KMS-11 (cell line): ENCODE measurements around the gene LIPT1.
A peak's percentile ranks its signal among the peaks of the same experiment; 100 is the strongest.

Experiments used
- H2AFZ ChIP-seq: fragments of 200-600 bp; sonication (generic); 2 replicates; pipeline ENCODE4 v1.6.1; 2016; ENCODE audit warnings: antibody characterized with exemption, mixed run types, low read depth
- H3K27ac ChIP-seq: fragments of 200-600 bp; sonication (generic); 2 replicates; pipeline ENCODE4 v1.6.1; 2016; ENCODE audit warnings: mild to moderate bottlenecking, mixed run types
- H3K27me3 ChIP-seq: fragments of 200-600 bp; sonication (generic); 2 replicates; pipeline ENCODE4 v1.6.1; 2017; ENCODE audit warnings: mild to moderate bottlenecking, low read depth, mixed run types, moderate library complexity; ENCODE audit not compliant: insufficient read depth
- H3K36me3 ChIP-seq: fragments of 200-600 bp; sonication (generic); 2 replicates; pipeline ENCODE4 v1.6.1; 2017; ENCODE audit warnings: mild to moderate bottlenecking, mixed run types; ENCODE audit not compliant: insufficient read depth
- H3K4me1 ChIP-seq: fragments of 200-600 bp; sonication (generic); 2 replicates; pipeline ENCODE4 v1.6.1; 2016; ENCODE audit warnings: mild to moderate bottlenecking, low read depth, mixed run types; ENCODE audit not compliant: poor library complexity, severe bottlenecking
- H3K4me2 ChIP-seq: fragments of 200-600 bp; sonication (generic); 2 replicates; pipeline ENCODE4 v1.7.0; 2016; ENCODE audit warnings: mild to moderate bottlenecking, mixed run types
- H3K4me3 ChIP-seq: fragments of 200-600 bp; sonication (generic); IDR thresholded peaks from 2 replicates; pipeline ENCODE4 v1.6.1; 2017; ENCODE audit warnings: low read depth, low read length, mixed read lengths; ENCODE audit not compliant: insufficient read depth
- H3K79me2 ChIP-seq: fragments of 200-600 bp; sonication (generic); 2 replicates; pipeline ENCODE4 v1.6.1; 2016; ENCODE audit warnings: low read depth, mixed run types; ENCODE audit not compliant: insufficient read depth
- H3K9ac ChIP-seq: fragments of 200-600 bp; sonication (generic); 2 replicates; pipeline ENCODE4 v1.6.1; 2016; ENCODE audit warnings: mild to moderate bottlenecking, mixed run types
- H4K20me1 ChIP-seq: fragments of 200-600 bp; sonication (generic); 2 replicates; pipeline ENCODE4 v1.6.1; 2016; ENCODE audit warnings: mild to moderate bottlenecking, mixed run types; ENCODE audit not compliant: insufficient read depth
- TF ChIP-seq, protein P1 (sequence below): fragments of 200-600 bp; sonication (generic); conservative IDR thresholded peaks from 2 replicates; pipeline ENCODE4 v1.6.1; 2017; ENCODE audit warnings: low read depth, mild to moderate bottlenecking, antibody characterized with exemption, low read length, moderate library complexity, mixed read lengths

LIPT1 gene

DNA sequence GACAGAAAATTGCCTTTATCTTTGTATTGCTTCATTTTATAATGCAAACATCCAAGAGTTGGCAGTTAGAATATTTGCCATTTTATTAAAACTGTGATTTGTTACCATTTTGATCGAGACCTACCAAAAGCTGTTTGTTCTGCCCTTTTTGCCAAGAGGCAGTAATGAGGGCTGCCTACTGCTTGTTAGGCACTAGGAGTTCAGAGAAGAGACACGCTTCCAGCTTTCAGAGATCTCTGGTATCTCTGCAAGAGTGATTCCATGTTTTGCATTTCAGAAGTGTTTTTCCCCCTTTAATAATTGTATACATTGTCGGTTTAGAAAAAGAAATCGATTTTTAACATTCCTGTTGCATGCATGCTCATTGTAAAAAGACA is 26.8 kb downstream of the LIPT1 start:
- TF ChIP-seq, protein P1, sequence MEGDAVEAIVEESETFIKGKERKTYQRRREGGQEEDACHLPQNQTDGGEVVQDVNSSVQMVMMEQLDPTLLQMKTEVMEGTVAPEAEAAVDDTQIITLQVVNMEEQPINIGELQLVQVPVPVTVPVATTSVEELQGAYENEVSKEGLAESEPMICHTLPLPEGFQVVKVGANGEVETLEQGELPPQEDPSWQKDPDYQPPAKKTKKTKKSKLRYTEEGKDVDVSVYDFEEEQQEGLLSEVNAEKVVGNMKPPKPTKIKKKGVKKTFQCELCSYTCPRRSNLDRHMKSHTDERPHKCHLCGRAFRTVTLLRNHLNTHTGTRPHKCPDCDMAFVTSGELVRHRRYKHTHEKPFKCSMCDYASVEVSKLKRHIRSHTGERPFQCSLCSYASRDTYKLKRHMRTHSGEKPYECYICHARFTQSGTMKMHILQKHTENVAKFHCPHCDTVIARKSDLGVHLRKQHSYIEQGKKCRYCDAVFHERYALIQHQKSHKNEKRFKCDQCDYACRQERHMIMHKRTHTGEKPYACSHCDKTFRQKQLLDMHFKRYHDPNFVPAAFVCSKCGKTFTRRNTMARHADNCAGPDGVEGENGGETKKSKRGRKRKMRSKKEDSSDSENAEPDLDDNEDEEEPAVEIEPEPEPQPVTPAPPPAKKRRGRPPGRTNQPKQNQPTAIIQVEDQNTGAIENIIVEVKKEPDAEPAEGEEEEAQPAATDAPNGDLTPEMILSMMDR = no peak
- H4K20me1 ChIP-seq = no peaks in the 10 kb centered on the region
- H3K4me1 ChIP-seq = peaks cover 24% of the 10 kb centered on the region
- peaks cover 70% of the 10 kb centered on the region for H3K79me2 ChIP-seq
- H3K9ac ChIP-seq = peak overlapping the region; percentile 79
- H3K4me2 ChIP-seq = peak overlapping the region; percentile 100
- H2AFZ ChIP-seq = peak overlapping the region; percentile 84
- no peaks in the 10 kb centered on the region for H3K36me3 ChIP-seq
- peak overlapping the region; percentile 87 for H3K4me3 ChIP-seq
- H3K27me3 ChIP-seq = no peaks in the 10 kb centered on the region
- peak overlapping the region; percentile 40; the same call in 1 of the 2 replicates for H3K27ac ChIP-seq

DNA sequence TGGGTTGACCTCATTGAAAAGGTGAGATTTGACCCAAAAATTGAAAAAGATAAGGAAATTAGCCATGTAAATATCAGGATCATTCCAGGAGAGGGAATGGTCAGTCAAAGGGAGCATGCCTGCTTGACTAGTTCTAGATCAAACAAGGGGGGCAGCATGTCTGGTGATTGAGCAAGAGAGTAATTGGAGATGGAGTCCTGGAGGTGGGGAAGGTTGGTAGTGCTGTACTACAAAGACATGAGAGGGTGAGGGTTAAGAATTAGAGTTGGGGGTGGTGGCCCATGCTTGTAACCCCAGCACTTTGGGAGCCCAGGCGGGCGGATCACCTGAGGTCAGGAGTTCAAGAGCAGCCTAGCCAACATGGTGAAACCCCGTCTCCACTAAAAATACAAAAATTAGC is 28.3 kb downstream of the LIPT1 start:
- no peak overlapping the region for H3K9ac ChIP-seq
- H3K27me3 ChIP-seq = no peaks in the 10 kb centered on the region
- TF ChIP-seq, protein P1 = no peak
- H3K36me3 ChIP-seq = no peaks in the 10 kb centered on the region
- H3K4me1 ChIP-seq = peaks cover 24% of the 10 kb centered on the region
- peaks cover 70% of the 10 kb centered on the region for H3K79me2 ChIP-seq
- no peak overlapping the region for H3K27ac ChIP-seq
- H4K20me1 ChIP-seq = no peaks in the 10 kb centered on the region
- no peak overlapping the region for H3K4me2 ChIP-seq
- no peak overlapping the region for H2AFZ ChIP-seq
- no peak overlapping the region for H3K4me3 ChIP-seq

DNA sequence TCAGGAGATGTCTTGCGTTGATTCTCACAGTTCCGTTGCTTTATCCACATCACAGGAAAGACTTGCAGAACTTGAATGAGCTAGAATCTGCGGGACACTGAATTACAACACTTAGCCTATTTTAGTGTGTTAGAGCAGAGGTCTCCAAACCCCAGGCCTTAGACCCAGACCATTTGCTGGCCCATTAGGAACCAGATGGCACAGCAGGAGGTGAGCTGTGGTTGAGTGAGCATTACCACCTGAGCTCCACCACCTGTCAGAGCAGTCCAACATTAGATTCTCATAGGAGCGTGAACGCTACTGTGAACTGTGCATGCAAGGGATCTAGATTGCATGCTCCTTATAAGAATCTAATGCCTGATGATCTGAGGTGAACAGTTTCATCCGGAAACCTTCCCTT is 30.0 kb downstream of the LIPT1 start:
- Histone ChIP-seq H3K27me3 (no peaks in the 10 kb centered on the region), H3K9ac (no peak overlapping the region), H2AFZ (no peak overlapping the region), H3K4me1 (peaks cover 19% of the 10 kb centered on the region), H4K20me1 (no peaks in the 10 kb centered on the region), H3K27ac (no peak overlapping the region), H3K4me2 (no peak overlapping the region), H3K36me3 (no peaks in the 10 kb centered on the region), H3K79me2 (peaks cover 60% of the 10 kb centered on the region), H3K4me3 (no peak overlapping the region)
- TF ChIP-seq, protein P1 = no peak

DNA sequence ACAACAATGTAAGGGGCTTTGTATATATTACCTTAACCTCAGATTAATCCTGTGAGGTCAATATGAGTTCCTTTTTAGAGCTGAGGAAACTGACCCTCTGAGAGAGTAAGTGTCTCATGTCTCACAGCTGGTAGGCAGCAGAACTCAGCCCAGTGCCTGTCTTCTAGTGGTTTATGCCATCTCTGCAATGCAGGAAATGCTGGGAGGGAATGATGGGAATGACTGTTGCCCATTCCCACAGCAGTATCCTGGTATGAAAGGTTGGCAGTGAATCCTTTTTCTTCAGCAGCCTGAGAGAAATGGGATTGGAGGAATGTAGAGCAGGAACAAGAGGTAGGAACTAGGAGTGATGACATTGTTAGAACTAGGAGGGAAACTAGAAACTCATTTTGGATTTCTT is 32.2 kb downstream of the LIPT1 start:
- H3K27me3 ChIP-seq = no peaks in the 10 kb centered on the region
- TF ChIP-seq, protein P1 = no peak
- H4K20me1 ChIP-seq = no peaks in the 10 kb centered on the region
- no peak overlapping the region for H3K9ac ChIP-seq
- peaks cover 7% of the 10 kb centered on the region for H3K4me1 ChIP-seq
- peaks cover 42% of the 10 kb centered on the region for H3K79me2 ChIP-seq
- no peak overlapping the region for H3K27ac ChIP-seq
- no peak overlapping the region for H2AFZ ChIP-seq
- H3K4me3 ChIP-seq = no peak overlapping the region
- no peaks in the 10 kb centered on the region for H3K36me3 ChIP-seq
- H3K4me2 ChIP-seq = no peak overlapping the region
